DMS 273 treated with DMSO at 0.1 percent for 48 hours (cell line): ENCODE measurements around the gene ADPRHL1.
A peak's percentile ranks its signal among the peaks of the same experiment; 100 is the strongest.
"Not testable (repeated sequence)": the region's sequence is repeated elsewhere in the genome, so short reads cannot be mapped to it uniquely, and the experiment has no call there.

Source experiments
- DNase-seq: peaks from one replicate; lab custom pipeline; 2025; lab: John Stamatoyannopoulos, UW

ADPRHL1 gene

DNA sequence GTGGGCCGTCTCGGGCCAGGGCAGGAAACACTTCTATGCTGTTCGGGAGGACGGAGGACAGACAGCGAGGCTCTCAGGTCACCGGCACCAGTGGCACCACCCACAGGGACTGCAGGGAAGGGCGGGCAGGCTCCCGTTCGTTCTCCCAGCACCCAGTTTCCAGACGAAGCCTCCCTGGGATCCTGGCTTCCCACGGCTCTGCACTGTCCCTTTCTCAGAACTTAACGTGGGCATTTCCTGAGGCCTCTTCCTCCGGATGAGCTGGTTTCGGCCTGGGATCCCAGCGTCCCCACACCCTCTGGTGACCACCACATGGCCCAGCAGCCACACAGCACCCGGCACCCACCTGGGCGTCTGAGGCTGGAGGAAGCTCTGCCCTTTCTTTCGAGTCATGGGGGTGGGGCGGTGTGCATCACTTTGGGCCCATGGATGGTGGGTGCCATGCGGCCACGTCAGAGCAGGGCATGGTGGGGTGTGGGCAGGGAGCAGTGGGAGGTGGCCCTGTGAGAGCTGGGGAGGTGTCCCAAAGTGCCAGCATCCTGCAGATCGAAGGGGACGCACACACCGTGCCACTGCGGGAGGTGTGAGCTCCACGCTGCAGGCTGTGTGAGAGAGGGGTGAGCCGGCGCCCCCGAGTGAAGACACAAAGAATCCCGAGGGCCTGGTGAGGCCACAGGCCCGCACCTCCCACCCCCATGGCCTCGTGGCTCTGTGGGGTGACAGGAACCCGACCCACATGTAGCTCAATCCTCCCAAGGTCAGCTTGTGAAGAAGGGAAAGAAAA is 50.6 kb downstream of the ADPRHL1 start:
- no peak for DNase-seq

DNA sequence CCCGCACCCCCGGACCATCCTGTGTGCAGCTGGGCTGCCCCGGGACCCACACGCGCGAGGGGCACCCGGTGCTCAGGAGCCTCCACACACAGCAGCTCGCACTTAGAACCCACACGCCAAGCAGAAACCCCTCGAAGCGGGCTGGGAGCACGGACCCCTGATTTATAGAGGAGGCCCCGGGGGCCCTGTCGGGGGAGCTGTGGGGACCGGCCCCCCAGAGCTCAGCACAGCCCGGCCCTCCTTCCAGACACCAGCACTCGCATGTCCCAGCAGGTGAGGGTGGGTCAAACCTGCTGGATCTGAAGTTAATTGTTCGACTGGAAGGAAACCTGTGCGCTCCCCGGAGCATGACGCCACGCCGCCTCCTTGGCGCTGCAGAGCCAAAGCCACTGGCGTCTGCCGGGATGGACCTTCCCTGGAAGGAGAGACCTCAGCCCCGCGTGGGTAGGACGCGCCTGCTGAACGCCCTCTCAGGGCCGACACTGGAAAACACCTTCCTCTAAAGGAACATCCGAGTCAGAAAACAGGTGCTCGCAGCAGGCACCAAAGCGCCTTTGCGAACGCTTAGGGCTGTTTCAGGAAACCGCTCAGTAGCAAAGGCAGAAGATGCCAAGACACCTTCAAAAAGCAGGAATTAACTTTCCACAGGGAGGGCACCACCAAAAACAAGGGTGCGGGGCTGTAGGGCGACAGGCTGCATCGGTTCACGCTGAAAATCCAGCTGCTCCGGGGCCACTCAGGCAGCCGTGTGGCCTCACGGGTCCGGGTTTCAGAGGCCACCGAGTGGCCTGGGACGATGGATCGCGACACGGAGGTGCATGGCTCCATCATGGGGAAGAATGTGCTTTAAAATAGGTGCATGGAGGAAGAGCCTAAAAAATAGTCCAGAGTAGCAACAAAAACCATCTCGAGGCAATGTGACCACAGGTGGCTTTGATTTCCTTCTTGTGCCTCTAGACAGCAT is 51.6 kb downstream of the ADPRHL1 start:
- DNase-seq, result no peak

DNA sequence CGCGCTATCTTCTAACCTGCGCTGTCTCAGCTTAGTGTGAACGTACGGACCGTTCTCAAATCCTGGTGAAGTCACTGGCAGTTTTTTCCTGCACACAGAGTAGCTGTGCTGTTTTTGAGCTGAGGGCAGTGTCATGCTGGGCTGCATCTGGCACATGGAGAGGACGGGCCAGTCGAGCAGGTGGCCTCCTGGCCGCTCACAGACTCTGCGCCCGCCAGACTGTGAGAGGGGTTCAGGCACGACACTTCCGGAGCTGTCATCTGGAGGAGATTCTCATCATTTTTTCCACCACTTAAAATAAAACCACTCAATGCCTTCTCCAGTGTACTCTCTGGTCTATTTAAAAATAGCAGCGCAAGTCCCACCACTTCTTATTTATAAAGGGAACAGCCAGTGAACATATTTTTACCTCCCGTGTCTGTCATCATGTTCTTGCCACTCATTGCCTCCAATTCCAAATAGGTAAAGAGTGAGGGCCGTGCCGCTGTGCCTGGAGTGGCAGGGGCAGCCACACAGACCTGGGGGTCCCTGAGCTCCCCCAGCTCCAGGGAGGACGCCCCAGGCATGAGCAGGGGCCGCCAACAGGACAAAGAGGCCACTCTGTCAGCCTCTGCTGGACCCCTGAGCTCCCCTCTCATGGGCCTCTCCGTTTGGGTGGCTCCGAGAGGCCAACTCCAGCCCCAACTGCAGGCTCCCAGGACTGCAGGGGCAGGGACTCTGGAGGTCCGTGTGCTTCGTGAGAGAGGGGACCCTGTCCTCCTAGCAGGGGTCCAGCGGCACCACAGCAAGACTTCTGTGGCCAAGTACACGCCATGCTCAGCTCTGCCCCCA is 52.5 kb downstream of the ADPRHL1 start:
- DNase-seq, result no peak

DNA sequence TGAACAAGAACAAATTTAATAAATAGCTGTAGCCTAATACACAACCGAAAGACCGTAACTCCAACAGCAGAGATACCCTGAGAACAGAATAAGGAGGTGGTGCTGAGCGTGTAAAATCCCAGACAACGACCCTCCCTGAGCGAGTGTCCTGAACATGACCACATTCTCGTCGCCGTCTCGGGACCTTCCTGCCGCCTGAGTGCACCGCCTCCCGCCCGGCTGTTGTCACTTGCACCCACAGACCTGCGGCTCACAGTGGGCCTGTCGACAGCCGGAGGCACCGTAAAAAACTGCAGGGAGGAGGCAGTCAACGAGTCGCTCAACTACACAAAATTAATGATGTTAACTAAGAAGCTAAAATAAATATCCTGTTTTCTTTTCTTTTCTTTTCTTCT is 53.5 kb downstream of the ADPRHL1 start:
- no peak for DNase-seq

GRCh38 chr13:113398963-113399754 is 54.1 kb downstream of the ADPRHL1 start:
- DNase-seq, result no peak

- DNase-seq, result no peak
Measured at GRCh38 chr13:113397608-113398425, 55.5 kb downstream of the ADPRHL1 start.

DNA sequence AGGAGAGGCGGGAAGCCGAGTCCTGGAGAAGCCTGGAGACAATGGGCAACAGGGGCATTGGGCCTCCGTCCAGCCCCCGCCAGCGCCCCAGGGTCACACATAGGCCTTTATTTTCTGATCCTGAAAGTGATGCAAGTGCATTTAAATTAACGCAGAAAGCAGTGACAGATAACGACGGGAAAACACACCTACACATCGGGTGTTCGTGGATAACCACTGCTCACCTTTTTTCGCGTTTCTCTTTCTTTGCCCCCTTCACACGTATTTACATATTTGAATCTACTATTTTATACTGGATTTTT is 59.0 kb downstream of the ADPRHL1 start:
- no peak for DNase-seq

DNA sequence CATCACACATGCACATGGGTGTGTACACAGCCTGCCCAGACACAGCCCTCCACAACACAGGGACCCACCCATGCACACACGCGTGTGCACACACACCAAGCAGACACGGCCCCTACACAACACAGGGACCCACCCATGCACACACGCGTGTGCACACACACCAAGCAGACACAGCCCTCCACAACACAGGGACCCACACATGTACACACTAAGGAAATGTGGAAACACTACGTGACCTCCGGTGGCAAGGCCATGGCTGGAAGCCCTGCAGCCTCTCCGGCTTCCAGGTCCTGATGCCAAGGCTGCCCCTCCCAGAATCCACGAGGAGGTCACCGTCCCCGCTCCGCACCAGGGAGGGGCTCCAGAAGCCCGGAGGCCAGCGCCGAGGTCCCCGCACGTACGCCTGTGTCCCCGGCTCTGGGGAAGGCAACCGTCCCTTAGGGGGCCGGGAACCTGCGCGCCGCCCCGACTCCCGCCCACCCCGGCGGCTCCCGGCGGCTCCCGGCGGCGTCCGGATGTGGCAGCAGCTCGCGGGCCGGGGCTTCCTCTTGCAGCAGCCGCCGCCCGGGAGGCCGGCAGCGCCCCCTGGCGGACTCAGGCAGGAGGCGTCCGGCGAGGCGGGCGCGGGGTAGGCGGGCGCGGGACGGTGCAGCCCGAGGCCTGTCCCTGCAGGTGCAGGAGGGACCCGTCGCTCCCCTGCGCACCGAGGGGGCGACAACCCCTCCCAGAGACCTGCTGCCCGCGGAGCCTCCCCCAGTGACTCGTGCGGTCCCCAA is 59.5 kb downstream of the ADPRHL1 start:
- peak; percentile 8 for DNase-seq

DNA sequence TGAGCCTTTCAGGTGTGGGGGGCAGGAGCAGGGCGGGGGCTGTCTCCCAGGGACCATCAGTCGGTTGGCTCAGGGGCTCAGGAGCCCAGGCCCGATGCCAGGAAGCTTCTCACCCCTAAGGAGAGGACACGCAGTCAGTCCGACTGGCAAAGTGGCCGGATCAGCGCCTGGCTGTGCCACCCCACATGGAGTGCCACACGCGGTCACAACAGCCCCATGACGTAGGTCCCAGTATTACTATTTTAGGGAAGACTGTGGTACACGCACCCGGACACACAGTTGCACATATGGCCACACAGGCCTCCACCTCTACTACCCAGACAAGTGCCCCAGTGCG is 60.1 kb downstream of the ADPRHL1 start:
- DNase-seq, result no peak

GRCh38 chr13:113390874-113391497 is 62.3 kb downstream of the ADPRHL1 start:
- no peak for DNase-seq

DNA sequence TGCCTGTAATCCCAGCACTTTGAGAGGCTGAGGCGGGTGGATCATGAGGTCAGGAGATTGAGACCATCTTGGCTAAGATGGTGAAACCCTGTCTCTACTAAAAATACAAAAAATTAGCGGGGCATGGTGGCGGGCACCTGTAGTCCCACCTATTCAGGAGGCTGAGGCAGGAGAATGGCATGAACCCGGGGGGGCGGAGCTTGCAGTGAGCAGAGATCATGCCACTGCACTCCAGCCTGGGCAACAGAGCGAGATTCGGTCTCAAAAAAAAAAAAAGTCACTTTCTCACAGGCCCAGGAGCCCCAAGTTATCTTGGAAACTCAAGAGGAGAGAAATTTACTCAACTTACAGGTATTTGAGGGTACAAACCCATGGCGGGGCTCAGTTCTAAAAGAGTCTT is 63.7 kb downstream of the ADPRHL1 start:
- not testable (repeated sequence) for DNase-seq

GRCh38 chr13:113387396-113387795 is 65.9 kb downstream of the ADPRHL1 start:
- DNase-seq, result no peak

GRCh38 chr13:113383089-113383488 is 70.2 kb downstream of the ADPRHL1 start:
- no peak for DNase-seq

DNA sequence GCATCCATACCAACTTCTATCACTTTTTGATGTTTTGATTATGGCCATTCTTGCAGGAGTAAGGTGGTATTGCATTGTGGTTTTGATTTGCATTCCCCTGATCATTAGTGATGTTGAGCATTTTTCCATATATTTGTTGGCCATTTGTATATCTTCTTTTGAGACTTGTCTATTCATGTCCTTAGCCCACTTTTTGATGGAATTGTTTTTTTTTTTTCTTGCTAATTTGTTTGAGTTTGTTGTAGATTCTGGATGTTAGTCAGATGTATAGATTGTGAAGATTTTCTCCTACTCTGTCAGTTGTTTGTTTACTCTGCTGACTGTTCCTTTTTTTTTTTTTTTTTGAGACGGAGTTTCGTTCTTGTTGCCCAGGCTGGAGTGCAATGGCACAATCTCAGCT is 70.7 kb downstream of the ADPRHL1 start:
- DNase-seq, result not testable (repeated sequence)

- DNase-seq, result no peak
Measured at GRCh38 chr13:113378825-113379224, 74.5 kb downstream of the ADPRHL1 start.

DNA sequence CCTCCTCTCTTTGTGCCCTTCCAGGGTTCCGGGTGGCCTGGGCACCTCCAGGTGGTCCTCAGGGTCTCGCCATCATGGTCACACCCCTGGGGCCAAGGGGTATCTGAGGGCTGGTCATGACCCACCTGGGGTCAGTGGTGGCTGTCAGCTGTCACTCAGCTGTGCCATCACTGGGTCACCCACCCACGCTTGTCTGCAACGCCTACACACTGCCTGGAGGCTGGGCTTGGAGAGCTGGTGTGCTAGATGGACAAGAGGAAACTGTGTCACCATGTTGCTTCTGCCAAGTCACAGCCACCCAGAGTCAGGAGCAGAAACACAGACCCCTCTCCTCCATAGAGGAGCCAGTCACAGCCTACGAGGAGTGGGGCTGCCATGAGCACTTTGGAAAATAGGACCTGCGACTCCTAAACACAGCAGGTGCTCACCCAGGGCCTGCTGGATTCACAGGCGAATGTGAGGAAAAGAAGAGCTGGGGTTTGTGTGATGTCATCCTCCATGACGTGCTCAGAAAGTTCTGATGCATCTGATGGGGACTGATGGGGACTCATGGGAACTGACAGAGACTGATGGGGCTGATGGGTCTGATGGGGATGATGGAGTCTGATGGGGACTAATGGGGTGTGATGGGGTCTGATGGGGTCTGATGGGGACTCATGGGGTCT is 78.6 kb downstream of the ADPRHL1 start:
- no peak for DNase-seq

DNA sequence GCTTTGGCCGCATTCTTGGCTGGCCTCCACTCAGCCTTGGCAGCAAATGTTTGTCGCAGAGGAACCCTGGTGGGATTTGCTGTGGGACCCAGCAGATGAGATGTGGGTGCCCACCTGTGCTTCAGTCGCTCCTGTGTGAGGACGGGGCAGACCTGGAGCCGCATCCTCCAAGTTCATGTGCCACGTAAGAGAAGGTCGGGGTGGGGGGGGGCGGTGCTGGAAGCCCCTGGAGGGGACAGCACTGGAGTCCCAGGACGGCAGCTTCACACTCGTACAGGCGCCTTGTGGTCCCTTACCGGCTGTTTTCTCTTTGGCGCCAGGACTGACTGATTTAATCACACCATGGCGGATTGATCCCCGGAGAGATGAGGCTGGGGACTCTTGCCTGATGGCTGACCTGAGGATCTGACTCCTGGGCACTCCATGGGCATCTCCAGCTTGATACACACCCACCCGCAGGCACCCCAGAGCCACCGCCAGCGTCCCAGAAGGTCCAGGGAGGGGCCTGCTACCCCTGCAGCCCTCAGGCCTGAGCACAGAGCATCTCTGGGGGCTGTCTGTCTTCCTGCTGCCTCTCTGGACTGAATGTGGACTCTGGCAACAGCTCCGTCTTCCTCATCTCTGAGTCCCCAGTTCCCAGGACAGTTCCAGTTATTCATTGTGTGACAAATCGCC is 79.3 kb downstream of the ADPRHL1 start:
- DNase-seq, result no peak

DNA sequence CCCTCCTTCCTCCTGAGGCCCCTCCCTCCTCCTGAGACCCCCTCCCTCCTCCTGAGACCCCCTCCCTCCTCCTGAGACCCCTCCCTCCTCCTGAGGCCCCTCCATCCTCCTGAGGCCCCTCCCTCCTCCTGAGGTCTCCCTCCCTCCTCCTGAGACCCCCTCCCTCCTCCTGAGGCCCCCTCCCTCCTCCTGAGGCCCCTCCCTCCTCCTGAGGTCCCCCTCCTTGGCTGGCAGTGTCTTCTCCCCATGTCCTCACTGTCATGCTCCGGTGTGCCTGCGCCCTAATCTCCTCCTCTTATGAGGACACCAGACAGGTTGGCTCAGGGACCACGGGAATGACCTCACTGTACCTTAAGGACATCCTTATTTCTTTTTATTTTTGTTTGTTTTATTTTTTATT is 81.6 kb downstream of the ADPRHL1 start:
- DNase-seq, result not testable (repeated sequence)
